ENCODE results near the gene NTRK1.

- no peak for TF ChIP-seq GLIS3 (CRISPR knock-in tag; IDR thresholded peaks at IDR 0.05)
- TF ChIP-seq ZFP3 (CRISPR knock-in tag; IDR thresholded peaks at IDR 0.05) = no peak
- TF ChIP-seq PATZ1 (CRISPR knock-in tag; IDR thresholded peaks at IDR 0.05; ENCODE audit: borderline replicate concordance) = no peak
- TF ChIP-seq ZNF8 (CRISPR knock-in tag; IDR thresholded peaks at IDR 0.05) = no peak
- TF ChIP-seq CREB5 (CRISPR knock-in tag; IDR thresholded peaks at IDR 0.05; ENCODE audit: low read depth) = no peak
Measured at GRCh38 chr1:156857532-156857931, 3.1 kb upstream of the NTRK1 start.

All from SK-N-SH treated with all-trans-retinoic acid at 6 μM for 48 hours (cell line).